ENCODE results near the gene COL5A1. TPM values are rescaled to one million over a fixed set of nuclear protein-coding genes. Genes with fewer than 3 reads are reported as not detected.
A peak's percentile ranks its signal among the peaks of the same experiment; 100 is the strongest.

Gene COL5A1
- total RNA-seq, 4 donors from 2014 or later, result 7.1 to 69.3 (median 16.1) TPM

- Histone ChIP-seq H3K27me3 (no peaks in the 10 kb centered on the region), H3K4me3 (no peak overlapping the region), H3K27ac (peak overlapping the region in 2 of 4 donors; percentile 13), H3K9me3 (no peaks in the 10 kb centered on the region), H3K36me3 (no peaks in the 10 kb centered on the region), H3K4me1 (peaks cover 7 to 14% (median 13%) of the 10 kb centered on the region in 4 donors)
- 42% methylated on average over 29 of the region's 31 CpGs; no CpG with 5 or more reads in 1 of the 2 donors for WGBS, 2 donors (ENCODE audit: low coverage in 1 of 2)
- intact Hi-C loops (cut with DNase I; ENCODE audit: low total_unique reads), result loop anchor here (1.0 to 2.0 kb wide), 2 partner anchors 41 to 290 kb away; no protein-coding TSS in a partner anchor
- DNase-seq, result peak; percentile 63
- in situ Hi-C loops (cut with MboI; ENCODE audit: low pct_ligation_motif_present in 1 of 4, low pct_unique_long_range_greater_than_20kb in 1 of 4, low sequenced_read_pairs in 3 of 4), result loop anchor here in 1 of 4 donors (25.0 kb wide), 1 partner anchor 577 kb away; the partner anchor contains the start of gene RNU6ATAC
- TF ChIP-seq POLR2AphosphoS5 (IDR thresholded peaks at IDR 0.05) (peak in 1 of 3 donors; percentile 27), EP300 (IDR thresholded peaks at IDR 0.05; ENCODE audit: low read depth) (no peak), POLR2A (IDR thresholded peaks at IDR 0.05) (no peak), CTCF (IDR thresholded peaks at IDR 0.05) (peak; percentile 78 to 87 (median 86))
These were observed 97.5 kb downstream of the COL5A1 start for GRCh38 chr9:134738869-134739659.

GRCh38 chr9:134739660-134739968 is 98.0 kb downstream of the COL5A1 start:
- H3K4me1 ChIP-seq, result peaks cover 2 to 10% (median 8%) of the 10 kb centered on the region in 4 donors
- H3K36me3 ChIP-seq, result no peaks in the 10 kb centered on the region
- WGBS, 2 donors (ENCODE audit: low coverage in 1 of 2), result 88% methylated on average over 8 of the region's 8 CpGs; no CpG with 5 or more reads in 1 of the 2 donors
- in situ Hi-C loops (cut with MboI; ENCODE audit: low pct_ligation_motif_present in 1 of 4, low pct_unique_long_range_greater_than_20kb in 1 of 4, low sequenced_read_pairs in 3 of 4) (loop anchor here in 1 of 4 donors (25.0 kb wide), 1 partner anchor 577 kb away; the partner anchor contains the start of gene RNU6ATAC), intact Hi-C loops (cut with DNase I; ENCODE audit: low total_unique reads) (loop anchor here (1.0 to 2.0 kb wide), 2 partner anchors 41 to 291 kb away; no protein-coding TSS in a partner anchor)
- no peak for TF ChIP-seq CTCF (IDR thresholded peaks at IDR 0.05)
- no peak for TF ChIP-seq EP300 (IDR thresholded peaks at IDR 0.05; ENCODE audit: low read depth)
- no peak for TF ChIP-seq POLR2A (IDR thresholded peaks at IDR 0.05)
- no peak for TF ChIP-seq POLR2AphosphoS5 (IDR thresholded peaks at IDR 0.05)
- no peaks in the 10 kb centered on the region for H3K9me3 ChIP-seq
- H3K27ac ChIP-seq, result no peak overlapping the region
- no peak for DNase-seq
- no peak overlapping the region for H3K4me3 ChIP-seq
- no peaks in the 10 kb centered on the region for H3K27me3 ChIP-seq

GRCh38 chr9:134740071-134740470 is 98.5 kb downstream of the COL5A1 start:
- no peaks in the 10 kb centered on the region for H3K9me3 ChIP-seq
- intact Hi-C loops (cut with DNase I; ENCODE audit: low total_unique reads), result no loop called here
- no peaks in the 10 kb centered on the region for H3K36me3 ChIP-seq
- in situ Hi-C loops (cut with MboI; ENCODE audit: low pct_ligation_motif_present in 1 of 4, low pct_unique_long_range_greater_than_20kb in 1 of 4, low sequenced_read_pairs in 3 of 4), result loop anchor here in 1 of 4 donors (25.0 kb wide), 1 partner anchor 578 kb away; the partner anchor contains the start of gene RNU6ATAC
- TF ChIP-seq POLR2A (IDR thresholded peaks at IDR 0.05) (no peak), POLR2AphosphoS5 (IDR thresholded peaks at IDR 0.05) (no peak)
- no peak overlapping the region for H3K4me3 ChIP-seq
- no peak overlapping the region for H3K27ac ChIP-seq
- no peaks in the 10 kb centered on the region for H3K27me3 ChIP-seq
- H3K4me1 ChIP-seq, result peaks cover 0 to 6% (median 4%) of the 10 kb centered on the region in 4 donors
- DNase-seq, result no peak
- 89% methylated on average over 16 of the region's 16 CpGs; no CpG with 5 or more reads in 1 of the 2 donors for WGBS, 2 donors (ENCODE audit: low coverage in 1 of 2)

- no peaks in the 10 kb centered on the region for H3K36me3 ChIP-seq
- DNase-seq, result no peak
- TF ChIP-seq EP300 (IDR thresholded peaks at IDR 0.05; ENCODE audit: low read depth) (no peak), POLR2A (IDR thresholded peaks at IDR 0.05) (no peak), CTCF (IDR thresholded peaks at IDR 0.05) (no peak), POLR2AphosphoS5 (IDR thresholded peaks at IDR 0.05) (no peak)
- no peaks in the 10 kb centered on the region for H3K9me3 ChIP-seq
- no peaks in the 10 kb centered on the region for H3K4me1 ChIP-seq
- WGBS, 2 donors (ENCODE audit: low coverage in 1 of 2), result 72% methylated on average over 9 of the region's 9 CpGs; no CpG with 5 or more reads in 1 of the 2 donors
- in situ Hi-C loops (cut with MboI; ENCODE audit: low pct_ligation_motif_present in 1 of 4, low pct_unique_long_range_greater_than_20kb in 1 of 4, low sequenced_read_pairs in 3 of 4), result loop anchor here in 1 of 4 donors (25.0 kb wide), 1 partner anchor 580 kb away; the partner anchor contains the start of gene RNU6ATAC
- H3K27ac ChIP-seq, result no peak overlapping the region
- no peaks in the 10 kb centered on the region for H3K27me3 ChIP-seq
- H3K4me3 ChIP-seq, result no peak overlapping the region
- intact Hi-C loops (cut with DNase I; ENCODE audit: low total_unique reads), result no loop called here
These were observed 100.2 kb downstream of the COL5A1 start for GRCh38 chr9:134741846-134742245.
